HG03039 (cell line): Measurements from ENCODE around the gene ADAMTS2.

ENCODE experiments used
- ATAC-seq: cut with Tn5 transposase; IDR thresholded peaks from one replicate; pipeline ENCODE4 v1.9.1; 2021; ENCODE audit warnings: mild to moderate bottlenecking, moderate library complexity; ENCODE audit not compliant: unreplicated experiment

Gene ADAMTS2

GRCh38 chr5:179345183-179345432 lies 153 bp downstream of the ADAMTS2 start:
- no peak for ATAC-seq

- ATAC-seq, result no peak
Observed at GRCh38 chr5:179344431-179345182, 654 bp downstream of the ADAMTS2 start.

- ATAC-seq, result no peak
Observed at GRCh38 chr5:179343719-179344430, 1.4 kb downstream of the ADAMTS2 start.

- no peak for ATAC-seq
Observed at GRCh38 chr5:179343021-179343718, 2.1 kb downstream of the ADAMTS2 start.

DNA sequence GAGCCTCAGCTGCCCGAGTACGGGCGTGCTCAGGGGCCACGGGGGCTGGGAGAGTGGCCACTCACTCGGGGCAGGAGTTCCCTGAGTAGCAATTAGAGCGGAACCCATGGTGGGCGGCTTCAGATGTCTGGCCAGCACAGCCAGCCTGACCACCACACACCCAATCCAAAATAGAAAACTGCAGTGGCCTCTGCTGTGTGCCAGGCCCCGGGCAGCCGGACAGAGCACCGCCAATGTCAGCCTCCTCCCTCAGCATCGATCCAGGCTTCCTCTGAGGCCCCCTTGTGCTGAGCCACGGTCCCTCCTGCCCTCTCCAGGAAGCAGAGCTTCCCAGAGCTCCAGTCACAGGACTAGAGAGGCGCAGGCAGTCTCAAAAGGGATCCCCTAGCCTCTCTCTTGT lies 2.7 kb downstream of the ADAMTS2 start:
- no peak for ATAC-seq

DNA sequence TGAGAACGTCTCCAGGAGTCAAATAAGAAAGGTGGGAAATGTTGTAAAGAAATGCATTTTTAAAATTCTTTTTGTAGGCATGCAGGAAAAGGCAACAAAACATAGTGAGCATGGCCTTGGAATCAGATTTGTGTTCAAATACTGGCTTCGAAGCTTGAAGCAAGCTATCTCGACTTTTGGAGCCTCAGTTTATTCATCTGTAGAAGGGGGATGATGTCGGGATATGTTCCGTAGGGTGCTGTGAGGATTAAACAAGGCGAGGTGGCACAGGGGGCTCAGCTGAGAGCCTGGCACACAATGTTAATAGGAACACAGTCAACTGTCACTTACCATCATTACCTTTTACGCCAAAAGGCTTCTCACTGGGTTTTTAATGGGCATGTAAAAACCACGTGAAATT lies 4.8 kb downstream of the ADAMTS2 start:
- ATAC-seq, result no peak

DNA sequence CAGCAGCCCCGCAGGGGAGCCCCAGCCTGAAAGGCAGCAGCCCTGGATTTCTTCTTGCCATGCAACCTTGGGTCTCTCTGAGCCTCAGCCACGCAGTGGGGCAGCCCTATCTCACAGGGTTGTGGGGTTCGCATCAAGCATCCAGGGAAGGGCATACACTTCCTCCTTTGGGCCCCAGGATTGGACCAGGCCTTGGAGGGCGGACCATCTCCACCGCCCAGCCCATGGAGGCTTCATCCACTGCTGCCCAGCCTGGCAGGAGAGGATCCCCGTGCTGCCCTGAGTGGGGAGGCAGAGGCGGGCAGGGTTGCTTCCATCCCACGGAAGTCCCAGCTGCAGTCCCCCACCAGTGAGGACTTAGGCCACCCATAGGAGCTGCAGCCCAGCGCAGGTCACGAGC lies 5.3 kb downstream of the ADAMTS2 start:
- ATAC-seq, result no peak

DNA sequence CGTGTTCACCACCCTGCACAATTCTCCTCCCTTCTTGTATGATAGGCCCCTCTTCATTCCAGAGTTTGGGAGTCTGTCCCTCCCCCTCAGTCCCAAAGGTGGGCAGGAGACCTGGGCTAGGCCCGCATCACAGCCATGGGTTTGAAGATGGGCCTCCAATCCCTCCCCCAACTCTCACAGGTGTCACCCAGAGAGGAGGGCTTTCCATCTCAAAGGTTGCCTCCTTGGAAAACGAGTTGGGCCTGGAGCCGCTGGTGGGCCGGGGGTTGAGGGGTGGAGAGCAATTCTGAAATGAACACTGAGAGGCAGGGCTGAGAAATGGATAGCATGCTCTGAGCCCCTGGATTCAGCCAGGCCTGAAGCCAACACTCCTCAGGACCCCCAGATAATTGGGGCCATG lies 6.2 kb downstream of the ADAMTS2 start:
- no peak for ATAC-seq

- no peak for ATAC-seq
Observed at GRCh38 chr5:179337796-179338676, 7.2 kb downstream of the ADAMTS2 start.

GRCh38 chr5:179336871-179337795 lies 8.1 kb downstream of the ADAMTS2 start:
- ATAC-seq, result no peak

DNA sequence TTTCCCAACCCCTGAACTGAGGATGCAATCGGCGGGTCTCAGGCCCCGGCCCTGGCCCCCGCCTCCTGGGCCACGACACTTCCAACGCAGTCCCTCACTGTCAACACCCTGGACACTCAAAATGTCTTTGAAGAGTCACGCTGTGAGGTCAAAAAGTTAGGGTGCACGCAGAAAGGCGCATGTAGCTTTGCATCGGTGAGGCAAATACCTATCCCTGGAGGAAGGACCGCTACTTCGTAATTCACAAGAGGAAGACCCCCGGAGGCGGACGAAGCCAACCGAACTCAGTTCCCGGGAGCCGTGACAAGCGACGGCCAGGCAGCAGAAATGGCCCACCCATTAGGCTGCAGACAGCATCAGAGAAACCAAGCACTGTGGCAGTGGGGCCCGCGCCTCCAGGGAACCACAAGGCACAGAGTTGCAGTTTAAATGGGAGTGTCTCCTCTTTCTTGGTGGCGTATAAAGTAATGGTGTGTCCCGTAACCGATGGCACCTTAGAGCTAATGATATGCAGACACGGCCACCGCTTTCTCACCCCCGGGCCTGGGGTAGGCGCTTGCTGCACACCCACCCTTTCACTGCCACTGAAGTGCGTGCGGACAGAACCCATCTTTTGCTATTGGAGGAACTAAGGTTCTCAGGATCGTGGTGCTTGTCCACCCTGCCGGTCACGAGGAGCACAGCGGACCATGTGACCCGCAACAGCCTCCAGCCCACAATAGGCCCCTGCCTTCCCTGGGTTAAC lies 9.0 kb downstream of the ADAMTS2 start:
- no peak for ATAC-seq

DNA sequence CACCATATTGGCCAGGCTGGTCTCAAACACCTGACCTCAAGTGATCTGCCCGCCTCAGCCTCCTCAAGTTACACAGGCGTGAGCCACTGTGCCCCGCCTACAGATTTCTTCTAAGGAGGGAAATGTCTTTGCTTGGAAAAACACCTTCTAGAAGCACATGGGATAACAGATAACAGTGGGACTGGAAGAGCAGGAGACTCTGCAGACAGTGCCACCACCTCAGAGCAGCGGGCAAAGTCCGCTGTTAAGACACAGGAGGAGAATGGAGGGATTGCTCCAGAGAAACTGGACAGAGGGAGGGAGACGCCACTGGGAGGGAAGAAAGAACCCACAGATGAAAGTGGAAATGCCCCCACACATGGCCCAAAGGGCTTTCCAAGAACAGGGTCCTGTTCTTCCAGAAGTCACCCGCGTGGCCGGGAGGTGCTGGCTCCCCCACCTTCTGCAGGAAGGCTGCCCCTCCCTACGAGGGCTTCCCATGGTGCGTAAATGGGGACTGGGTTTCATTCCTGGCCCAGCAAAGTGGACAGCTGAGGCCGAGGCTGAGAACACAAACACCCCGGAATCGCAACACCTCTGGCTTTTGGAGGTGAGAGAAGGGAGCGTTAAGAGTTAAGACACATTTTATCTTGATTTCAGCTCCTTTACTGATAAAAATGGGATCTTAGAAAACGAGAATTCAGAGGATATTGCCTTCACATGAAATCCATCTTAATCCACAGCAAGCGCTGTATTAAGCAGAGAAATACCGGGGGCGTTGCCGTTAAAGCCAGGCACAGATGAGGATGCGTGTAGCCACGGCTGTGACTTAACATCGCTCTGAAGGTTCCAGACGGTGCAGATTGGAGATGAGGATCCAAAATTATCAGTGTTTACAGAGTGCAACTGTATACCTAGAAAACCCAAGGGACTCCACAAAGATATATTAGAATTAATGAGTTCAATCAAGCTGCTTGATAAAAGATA lies 11.2 kb downstream of the ADAMTS2 start:
- ATAC-seq, result no peak

GRCh38 chr5:179332741-179333290 lies 12.4 kb downstream of the ADAMTS2 start:
- no peak for ATAC-seq

- ATAC-seq, result no peak
Observed at GRCh38 chr5:179331591-179332375, 13.5 kb downstream of the ADAMTS2 start.

- no peak for ATAC-seq
Observed at GRCh38 chr5:179330186-179330900, 14.9 kb downstream of the ADAMTS2 start.

- ATAC-seq, result no peak
Observed at GRCh38 chr5:179328291-179328690, 17.0 kb downstream of the ADAMTS2 start.
